GM12878 (cell line): ENCODE data around the gene SUGCT. TPM values are rescaled to one million over a fixed set of nuclear protein-coding genes. Genes with fewer than 3 reads are reported as not detected.
"Not testable (repeated sequence)": the region's sequence is repeated elsewhere in the genome, so short reads cannot be mapped to it uniquely, and the experiment has no call there.

Experiments used
- ATAC-seq: fragments of 200-7000 bp; cut with Tn5 transposase; 3 replicates; pipeline ENCODE4 v1.9.1; 2020; ENCODE audit warnings: mild to moderate bottlenecking, moderate library complexity
- BruUV-seq: library from RNA; stranded (reverse); fragments of 400-500 nt; replicated peaks from 2 replicates; lab custom pipeline; 2021; lab: Mats Ljungman, UMichigan
- CTCF ChIA-PET: fragments of 300-600 bp; sonication (Branson Sonifier 250); formaldehyde crosslinking; extraction: SDS; loops from one replicate; lab custom pipeline; 2021; ENCODE audit warnings: inconsistent platforms; lab: Yijun Ruan, JAX
- POLR2A ChIA-PET: fragments of 350-600 bp; formaldehyde crosslinking; extraction: SDS; loops from one replicate; lab custom pipeline; 2021; ENCODE audit warnings: inconsistent platforms; lab: Charles Lee
- RAD21 ChIA-PET: fragments of 300-600 bp; sonication (Branson Sonifier 250); formaldehyde crosslinking; loops from one replicate; lab custom pipeline; 2023; ENCODE audit warnings: antibody characterized with exemption; ENCODE audit not compliant: unreplicated experiment; lab: Charles Lee
- SMC1A ChIA-PET: fragments of 300-600 bp; sonication (Branson Sonifier 250); formaldehyde crosslinking; loops from one replicate; lab custom pipeline; 2023; ENCODE audit not compliant: unreplicated experiment, uncharacterized antibody; lab: Charles Lee
- DNase-seq: peaks from one replicate; pipeline ENCODE4 v3.0.0-alpha.2; 2011; ENCODE audit warnings: low read depth, low spot score
- FAIRE-seq: peaks from 3 replicates; lab custom pipeline; 2011; peaks lifted over from hg19 to GRCh38; lab: Jason Lieb, UNC
- H2AFZ ChIP-seq: 2 replicates; pipeline ENCODE4 v1.6.0; 2011; ENCODE audit warnings: low read depth, low read length, control low read depth; ENCODE audit not compliant: control insufficient read depth
- H3K27ac ChIP-seq: 2 replicates; pipeline ENCODE4 v1.5.1; 2011; ENCODE audit warnings: control low read depth; ENCODE audit not compliant: control insufficient read depth, insufficient read depth
- H3K27me3 ChIP-seq, 2 experiments: replicated peaks in 1 of 2; 2 replicates each; pipeline versions ENCODE4 v1.6.0 to v1.6.1; 2011; ENCODE audit warnings: low read length in 1 of 2; ENCODE audit not compliant: control insufficient read depth in 2 of 2, insufficient read depth in 2 of 2
- H3K36me3 ChIP-seq, 2 experiments: 2 replicates each; pipeline ENCODE4 v1.5.1; 2011; ENCODE audit warnings: low read length in 1 of 2; ENCODE audit not compliant: control insufficient read depth in 2 of 2, insufficient read depth in 2 of 2
- H3K4me1 ChIP-seq: 2 replicates; pipeline ENCODE4 v1.6.1; 2011; ENCODE audit warnings: mild to moderate bottlenecking, low read length, moderate library complexity, mixed read lengths; ENCODE audit not compliant: control insufficient read depth, insufficient read depth
- H3K4me2 ChIP-seq: 2 replicates; pipeline ENCODE4 v1.6.0; 2011; ENCODE audit warnings: control low read depth; ENCODE audit not compliant: control insufficient read depth, insufficient read depth
- H3K4me3 ChIP-seq: fragments of 200-600 bp; sonication (generic); 2 replicates; pipeline ENCODE4 v1.5.1; 2016
- H3K79me2 ChIP-seq: 2 replicates; pipeline ENCODE4 v1.6.0; 2011; ENCODE audit warnings: low read length; ENCODE audit not compliant: control insufficient read depth, insufficient read depth
- H3K9ac ChIP-seq: 2 replicates; pipeline ENCODE4 v1.8.0; 2011; ENCODE audit warnings: low read length, control low read depth, mixed read lengths; ENCODE audit not compliant: control insufficient read depth, insufficient read depth
- H3K9me3 ChIP-seq: replicated peaks from 3 replicates; pipeline ENCODE4 v1.5.1; 2011; ENCODE audit warnings: mild to moderate bottlenecking, low read length; ENCODE audit not compliant: control insufficient read depth, insufficient read depth
- H4K20me1 ChIP-seq: 2 replicates; pipeline ENCODE4 v1.6.0; 2011; ENCODE audit not compliant: control insufficient read depth, insufficient read depth
- CHD4 ChIP-seq: fragments of 200-600 bp; sonication (generic); IDR thresholded peaks from 2 replicates; pipeline ENCODE4 v1.6.1; 2016; ENCODE audit warnings: mild to moderate bottlenecking
- NRF1 ChIP-seq: conservative IDR thresholded peaks from 2 replicates; pipeline ENCODE4 v1.6.1; 2011; ENCODE audit warnings: mild to moderate bottlenecking, low read depth, low read length, improper control_type of control experiment
- WGBS: methylation state at CpG from one replicate; pipeline ENCODE4 v1.1.6; 2016; ENCODE audit warnings: low lambda C conversion rate; ENCODE audit not compliant: insufficient replicate concordance, insufficient coverage; ENCODE audit errors: missing lambda C conversion rate; 5-methylcytosine and 5-hydroxymethylcytosine counted together
- in situ Hi-C: fragments of 300-500 bp; cut with MboI; formaldehyde crosslinking; loops from 9 replicates; pipeline ENCODE4 v1.14.3; 2018; ENCODE audit warnings: mixed read lengths
- intact Hi-C: fragments of 100-400 bp; cut with micrococcal nuclease; formaldehyde crosslinking; loops from one replicate; pipeline ENCODE4 v1.14.2; 2022; ENCODE audit not compliant: unreplicated experiment
- polyA plus RNA-seq, 11 experiments: library from polyadenylated mRNA; depleted of rRNA in 4 of 11; unstranded in 6 of 11; stranded (reverse) in 5 of 11; fragments of >200 nt; fragmentation: Nextera tagmentation in 4 of 11; fragmentation: Illumina TruSeq in 1 of 11; extraction: Ambion mirVana in 4 of 11; extraction: Trizol in 1 of 11; gene quantifications; 1 replicate in 1 of 11; 2 replicates in 10 of 11; pipeline versions ENCODE4 v1.2.1 to v1.2.3, GENCODE V29; 2011 to 2016; ENCODE audit warnings: inconsistent platforms in 2 of 11, missing spikeins in 2 of 11, low read depth in 1 of 11
- total RNA-seq, 4 experiments: library from RNA; depleted of rRNA in 3 of 4; stranded (reverse); fragments of >200 nt in 3 of 4; fragmentation: Illumina TruSeq in 1 of 4; extraction: Trizol in 1 of 4; gene quantifications; 2 replicates each; pipeline versions ENCODE4 v1.2.1 to v1.2.3, GENCODE V29; 2013 to 2021

The SUGCT gene
- total and polyA plus RNA-seq, 10 of the 15 experiments (the other 5 are each of a cell fraction or from before 2014, with no cell fraction given): 0.08 to 1.2 (median 0.67) TPM; not detected in 1

DNA sequence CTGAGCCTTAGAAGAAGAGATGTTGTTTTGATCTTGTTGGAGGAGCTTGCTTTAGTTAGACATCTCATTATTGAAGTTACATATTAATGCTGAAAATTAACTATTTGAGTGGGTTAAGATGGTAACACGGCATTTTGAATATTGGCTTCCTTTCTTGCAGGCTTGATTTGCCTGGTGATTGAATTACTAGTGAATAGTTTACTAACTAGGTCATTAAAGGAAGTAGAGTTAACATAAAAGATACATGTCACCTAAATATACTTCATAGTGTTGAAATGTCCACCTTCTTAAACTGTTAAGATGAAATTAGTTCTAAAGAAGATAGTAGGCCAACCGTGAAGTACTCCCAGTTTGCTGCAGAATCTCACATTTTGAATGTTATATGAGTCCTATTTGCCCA is 18.9 kb upstream of the SUGCT start:
- no peak overlapping the region for H3K4me2 ChIP-seq
- 98% methylated on average over 2 of the region's 2 CpGs for WGBS
- RAD21 ChIA-PET: no interaction called here

DNA sequence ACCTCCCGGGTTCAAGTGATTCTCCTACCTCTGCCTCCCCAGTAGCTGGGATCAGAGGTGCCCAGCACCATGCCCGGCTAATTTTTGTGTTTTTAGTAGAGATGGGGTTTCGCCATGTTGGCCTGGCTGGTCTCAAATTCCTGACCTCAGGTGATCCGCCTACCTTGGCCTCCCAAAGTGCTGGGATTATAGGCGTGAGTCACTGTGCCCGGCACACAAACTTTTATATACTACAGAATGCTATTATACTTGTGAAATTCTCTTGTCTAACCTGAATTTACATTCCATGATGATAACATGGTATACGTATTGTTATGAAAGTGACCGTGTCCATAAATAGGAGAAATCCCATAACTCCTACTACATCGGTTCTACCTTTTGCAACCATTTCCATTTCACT is 17.6 kb upstream of the SUGCT start:
- RAD21 ChIA-PET, DNase-seq, ATAC-seq, H3K9ac ChIP-seq, SMC1A ChIA-PET, H3K27ac ChIP-seq, FAIRE-seq, H2AFZ ChIP-seq, BruUV-seq, H3K9me3 ChIP-seq, H3K27me3 ChIP-seq, in situ Hi-C loops, H4K20me1 ChIP-seq, H3K4me3 ChIP-seq, H3K79me2 ChIP-seq, H3K36me3 ChIP-seq, CTCF ChIA-PET, H3K4me1 ChIP-seq, intact Hi-C loops, H3K4me2 ChIP-seq, POLR2A ChIA-PET: not testable (repeated sequence)
- 97% methylated on average over 9 of the region's 9 CpGs for whole genome bisulfite sequencing

More for the DNA sequence above, 18.9 kb upstream of the SUGCT start:
- in situ Hi-C loops (no loop called here), intact Hi-C loops (no loop called here)
- ChIA-PET SMC1A (no interaction called here), CTCF (interaction anchor here (1.2 kb wide), 1 partner anchor 95 kb away, joined by 4 read pairs; no protein-coding TSS in a partner anchor), POLR2A (no interaction called here)
- no peaks in the 10 kb centered on the region for H4K20me1 ChIP-seq
- no peaks in the 10 kb centered on the region for H3K4me1 ChIP-seq
- no peaks in the 10 kb centered on the region for H3K9me3 ChIP-seq
- no peak overlapping the region for H2AFZ ChIP-seq
- no peaks in the 10 kb centered on the region for H3K36me3 ChIP-seq
- FAIRE-seq (no peak), ATAC-seq (no peak), DNase-seq (no peak)
- H3K27me3 ChIP-seq: no peaks in the 10 kb centered on the region
- H3K4me3 ChIP-seq: no peak overlapping the region
- no peaks in the 10 kb centered on the region for H3K79me2 ChIP-seq
- no peak overlapping the region for H3K27ac ChIP-seq
- no peak overlapping the region for H3K9ac ChIP-seq
- TF ChIP-seq NRF1: no peak
- TF ChIP-seq CHD4: no peak
- no TSS peak for BruUV-seq

- H3K4me1 ChIP-seq, intact Hi-C loops, FAIRE-seq, H4K20me1 ChIP-seq, POLR2A ChIA-PET, DNase-seq, H3K9ac ChIP-seq, H3K27me3 ChIP-seq, in situ Hi-C loops, SMC1A ChIA-PET, ATAC-seq, H3K4me3 ChIP-seq, H3K36me3 ChIP-seq, H2AFZ ChIP-seq, BruUV-seq, H3K27ac ChIP-seq, RAD21 ChIA-PET, H3K79me2 ChIP-seq, H3K4me2 ChIP-seq, H3K9me3 ChIP-seq, CTCF ChIA-PET: not testable (repeated sequence)
- WGBS: 84% methylated on average over 6 of the region's 7 CpGs
These were observed 16.6 kb upstream of the SUGCT start for GRCh38 chr7:40118201-40118600.
